HEK293 (cell line): ENCODE data around the gene DSG2.

Source experiments
- CTCF ChIP-seq: fragments of 450-650 bp; formaldehyde crosslinking; IDR thresholded peaks from 2 replicates; pipeline ENCODE4 v1.5.1; 2016; ENCODE audit warnings: missing biosample characterization, missing genetic modification characterization
- REPIN1 ChIP-seq: fragments of 450-650 bp; formaldehyde crosslinking; IDR thresholded peaks from 2 replicates; pipeline ENCODE4 v1.5.1; 2017; ENCODE audit warnings: missing biosample characterization, missing genetic modification characterization, low read depth
- TF ChIP-seq, protein P1 (sequence below): fragments of 450-650 bp; formaldehyde crosslinking; IDR thresholded peaks from 2 replicates; pipeline ENCODE4 v1.5.1; 2016; ENCODE audit warnings: missing biosample characterization, missing genetic modification characterization

GRCh38 chr18:31533236-31533635, 35.3 kb downstream of the DSG2 start:
- no peak for TF ChIP-seq CTCF (tag by site-specific recombination)
- TF ChIP-seq, protein P1, sequence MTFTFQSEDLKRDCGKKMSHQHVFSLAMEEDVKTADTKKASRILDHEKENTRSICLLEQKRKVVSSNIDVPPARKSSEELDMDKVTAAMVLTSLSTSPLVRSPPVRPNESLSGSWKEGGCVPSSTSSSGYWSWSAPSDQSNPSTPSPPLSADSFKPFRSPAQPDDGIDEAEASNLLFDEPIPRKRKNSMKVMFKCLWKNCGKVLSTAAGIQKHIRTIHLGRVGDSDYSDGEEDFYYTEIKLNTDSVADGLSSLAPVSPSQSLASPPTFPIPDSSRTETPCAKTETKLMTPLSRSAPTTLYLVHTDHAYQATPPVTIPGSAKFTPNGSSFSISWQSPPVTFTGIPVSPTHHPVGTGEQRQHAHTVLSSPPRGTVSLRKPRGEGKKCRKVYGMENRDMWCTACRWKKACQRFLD (tag by site-specific recombination), result no peak
- no peak for TF ChIP-seq REPIN1 (tag by site-specific recombination)
